NT2/D1 (cell line): ENCODE measurements around the gene KIF16B.

Experiments used
- DNase-seq: peaks from one replicate; pipeline ENCODE4 v3.0.0-alpha.2; 2011; ENCODE audit warnings: low read depth, low spot score
- H3K27me3 ChIP-seq: 2 replicates; pipeline ENCODE4 v1.6.0; 2011; ENCODE audit warnings: mild to moderate bottlenecking; ENCODE audit not compliant: insufficient read length, insufficient read depth
- H3K36me3 ChIP-seq: 2 replicates; pipeline ENCODE4 v1.6.1; 2011; ENCODE audit warnings: mild to moderate bottlenecking, low read length, mixed read lengths; ENCODE audit not compliant: insufficient read depth, insufficient read length
- H3K4me1 ChIP-seq: 2 replicates; pipeline ENCODE4 v1.5.1; 2011; ENCODE audit not compliant: insufficient read depth, insufficient read length
- H3K4me3 ChIP-seq: 2 replicates; pipeline ENCODE4 v1.5.1; 2011; ENCODE audit warnings: low read depth; ENCODE audit not compliant: insufficient read length
- H3K9ac ChIP-seq: 2 replicates; pipeline ENCODE4 v1.6.0; 2011; ENCODE audit warnings: low read depth; ENCODE audit not compliant: insufficient read length
- H3K9me3 ChIP-seq: 2 replicates; pipeline ENCODE4 v1.5.1; 2011; ENCODE audit warnings: mild to moderate bottlenecking, low read length; ENCODE audit not compliant: insufficient read depth
- SUZ12 ChIP-seq: IDR thresholded peaks from 2 replicates; pipeline ENCODE4 v1.6.1; 2011; ENCODE audit not compliant: insufficient read length, insufficient read depth; ENCODE audit errors: extremely low read depth
- YY1 ChIP-seq: IDR thresholded peaks from 2 replicates; pipeline ENCODE4 v1.6.1; 2011; ENCODE audit not compliant: insufficient read length, insufficient read depth
- ZNF274 ChIP-seq: IDR thresholded peaks from 2 replicates; pipeline ENCODE4 v1.6.1; 2011; ENCODE audit warnings: mild to moderate bottlenecking, low read depth, low read length

The KIF16B gene

DNA sequence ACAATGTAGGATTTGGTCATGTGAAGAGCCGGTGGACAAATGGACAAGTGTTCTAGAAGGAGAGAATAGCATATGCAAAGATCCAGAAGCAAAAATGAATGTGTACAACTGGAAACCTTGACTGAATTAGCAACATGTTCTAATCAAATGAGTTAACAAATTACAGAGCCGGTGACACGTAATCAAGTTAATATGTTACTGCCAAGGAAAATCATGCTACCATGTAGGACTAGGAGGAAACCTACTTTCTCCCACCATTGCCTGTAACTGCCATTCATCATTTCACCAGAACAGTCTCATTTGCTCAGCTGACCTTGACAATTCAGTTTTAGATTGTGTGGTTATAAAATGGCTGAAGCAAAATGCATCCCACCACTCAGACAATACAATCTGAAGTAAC, 179.4 kb downstream of the KIF16B start:
- Histone ChIP-seq H3K9ac (no peak overlapping the region), H3K27me3 (no peaks in the 10 kb centered on the region), H3K4me1 (no peaks in the 10 kb centered on the region), H3K4me3 (no peak overlapping the region), H3K9me3 (no peaks in the 10 kb centered on the region), H3K36me3 (no peaks in the 10 kb centered on the region)
- TF ChIP-seq ZNF274 (no peak), SUZ12 (no peak), YY1 (no peak)
- DNase-seq: no peak

DNA sequence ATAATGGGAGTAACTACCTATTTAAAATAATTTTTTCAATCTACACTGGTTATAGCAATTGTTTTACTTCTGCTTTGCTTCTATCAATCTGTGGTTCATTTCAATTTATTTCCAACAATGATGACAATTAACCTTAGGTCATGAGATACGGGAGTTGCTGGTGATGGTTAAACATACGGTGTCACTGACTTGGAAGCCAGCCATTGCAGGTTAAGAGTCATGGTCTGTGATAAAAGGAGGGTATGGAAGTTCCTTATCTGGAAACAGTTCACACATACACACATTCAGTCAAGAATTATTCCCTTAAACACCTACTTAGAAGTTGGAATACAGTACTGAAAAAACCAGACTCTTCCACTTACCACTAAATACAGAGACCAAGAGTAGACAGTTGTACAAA, 180.0 kb downstream of the KIF16B start:
- Histone ChIP-seq H3K36me3 (no peaks in the 10 kb centered on the region), H3K27me3 (no peaks in the 10 kb centered on the region)
- TF ChIP-seq ZNF274 (no peak), YY1 (no peak), SUZ12 (no peak)

GRCh38 chr20:16392346-16392745, 180.9 kb downstream of the KIF16B start:
- H3K36me3 ChIP-seq: no peaks in the 10 kb centered on the region
- no peak for DNase-seq
- no peak overlapping the region for H3K4me3 ChIP-seq
- no peaks in the 10 kb centered on the region for H3K27me3 ChIP-seq
- H3K9ac ChIP-seq: no peak overlapping the region
- TF ChIP-seq SUZ12 (no peak), YY1 (no peak), ZNF274 (no peak)
- H3K4me1 ChIP-seq: no peaks in the 10 kb centered on the region
- H3K9me3 ChIP-seq: no peaks in the 10 kb centered on the region

More for the DNA sequence above, 180.0 kb downstream of the KIF16B start:
- no peaks in the 10 kb centered on the region for H3K4me1 ChIP-seq
- no peak overlapping the region for H3K9ac ChIP-seq
- no peaks in the 10 kb centered on the region for H3K9me3 ChIP-seq
- DNase-seq: no peak
- no peak overlapping the region for H3K4me3 ChIP-seq

- no peaks in the 10 kb centered on the region for H3K27me3 ChIP-seq
- no peaks in the 10 kb centered on the region for H3K36me3 ChIP-seq
- DNase-seq: no peak
- H3K9ac ChIP-seq: no peak overlapping the region
- H3K4me1 ChIP-seq: no peaks in the 10 kb centered on the region
- H3K9me3 ChIP-seq: no peaks in the 10 kb centered on the region
- TF ChIP-seq SUZ12: no peak
- no peak for TF ChIP-seq ZNF274
- TF ChIP-seq YY1: no peak
- no peak overlapping the region for H3K4me3 ChIP-seq
Measured at GRCh38 chr20:16390991-16391390, 182.3 kb downstream of the KIF16B start.

DNA sequence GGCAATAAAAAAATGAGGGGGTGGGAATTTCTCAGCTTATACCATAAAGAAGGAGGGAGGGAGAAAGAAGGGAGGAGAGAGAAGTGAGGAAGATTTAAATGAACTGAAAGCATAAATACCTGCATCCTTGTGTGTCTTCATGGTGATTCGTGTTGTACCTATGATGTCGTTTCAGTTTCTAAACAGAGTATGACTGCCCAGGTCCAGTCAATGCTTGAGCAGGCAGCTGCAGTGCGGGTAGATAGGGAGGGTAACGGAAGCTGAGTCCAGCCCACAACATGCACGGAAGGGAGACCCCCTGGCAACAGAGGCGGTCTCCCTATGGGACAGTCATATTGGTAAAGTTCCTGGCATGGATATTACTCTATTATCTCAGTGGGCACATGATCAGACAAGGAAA, 184.5 kb downstream of the KIF16B start:
- DNase-seq: no peak
- Histone ChIP-seq H3K4me1 (no peaks in the 10 kb centered on the region), H3K27me3 (no peaks in the 10 kb centered on the region), H3K9ac (no peak overlapping the region), H3K36me3 (no peaks in the 10 kb centered on the region), H3K4me3 (no peak overlapping the region), H3K9me3 (no peaks in the 10 kb centered on the region)
- TF ChIP-seq YY1 (no peak), SUZ12 (no peak), ZNF274 (no peak)

GRCh38 chr20:16387666-16388065, 185.6 kb downstream of the KIF16B start:
- Histone ChIP-seq H3K4me3 (no peak overlapping the region), H3K9me3 (no peaks in the 10 kb centered on the region), H3K27me3 (no peaks in the 10 kb centered on the region), H3K9ac (no peak overlapping the region), H3K36me3 (no peaks in the 10 kb centered on the region), H3K4me1 (no peaks in the 10 kb centered on the region)
- no peak for DNase-seq
- no peak for TF ChIP-seq SUZ12
- TF ChIP-seq YY1: no peak
- no peak for TF ChIP-seq ZNF274

DNA sequence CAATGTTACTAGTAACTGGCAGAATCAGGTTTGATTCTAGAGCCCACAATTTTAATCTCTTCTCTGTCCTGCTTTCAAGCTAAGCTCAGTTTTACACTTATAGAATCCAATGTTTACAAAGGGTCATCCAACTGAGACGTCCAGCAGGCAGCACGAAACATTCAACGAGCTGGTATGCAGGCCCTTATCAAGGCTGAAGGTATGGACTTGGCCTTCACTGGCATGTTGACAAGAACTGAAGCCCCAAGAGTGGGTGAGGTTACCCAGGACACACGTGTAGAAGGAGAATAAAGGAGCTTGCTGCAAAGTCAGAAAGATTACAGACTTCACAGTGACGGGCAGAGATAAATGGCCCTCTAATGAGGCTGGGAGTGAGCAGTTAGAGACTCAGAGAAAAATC, 187.4 kb downstream of the KIF16B start:
- H3K9ac ChIP-seq: no peak overlapping the region
- H3K27me3 ChIP-seq: no peaks in the 10 kb centered on the region
- no peak for TF ChIP-seq YY1
- no peak for TF ChIP-seq ZNF274
- no peak for TF ChIP-seq SUZ12
- DNase-seq: no peak
- H3K4me3 ChIP-seq: no peak overlapping the region
- no peaks in the 10 kb centered on the region for H3K36me3 ChIP-seq
- no peaks in the 10 kb centered on the region for H3K9me3 ChIP-seq
- H3K4me1 ChIP-seq: no peaks in the 10 kb centered on the region

DNA sequence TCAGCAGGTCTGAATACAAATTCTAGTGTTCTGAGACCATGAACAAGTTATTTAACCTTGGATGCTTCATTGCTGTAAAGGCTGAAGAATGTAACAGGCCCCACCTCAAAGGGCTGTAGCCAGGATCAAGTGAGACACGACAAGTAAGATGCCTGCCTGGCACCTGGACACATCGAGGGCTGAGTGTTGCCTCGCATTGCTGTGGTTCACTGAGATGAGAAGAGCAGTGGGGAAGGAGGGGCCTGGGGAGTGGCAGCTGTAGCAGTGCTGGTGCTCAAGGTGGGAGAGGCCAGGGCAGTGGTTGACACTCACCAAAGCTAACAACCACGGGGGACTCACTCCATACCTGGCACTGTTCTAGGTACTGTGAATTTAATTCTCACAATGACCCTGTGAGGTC, 187.8 kb downstream of the KIF16B start:
- TF ChIP-seq ZNF274: no peak
- TF ChIP-seq SUZ12: no peak
- no peak for TF ChIP-seq YY1
- no peak overlapping the region for H3K9ac ChIP-seq
- DNase-seq: no peak
- no peaks in the 10 kb centered on the region for H3K36me3 ChIP-seq
- no peak overlapping the region for H3K4me3 ChIP-seq
- no peaks in the 10 kb centered on the region for H3K4me1 ChIP-seq
- H3K27me3 ChIP-seq: no peaks in the 10 kb centered on the region
- no peaks in the 10 kb centered on the region for H3K9me3 ChIP-seq
